ENCODE results near the gene BAG3.
"Not testable (repeated sequence)": the region's sequence is repeated elsewhere in the genome, so short reads cannot be mapped to it uniquely, and the experiment has no call there.

The BAG3 gene

GRCh38 chr10:119650692-119651513 is at the start of gene BAG3:
Gene BAG3, plus strand, starts transcription at chr10:119651380. Its CDS starts 296 bp downstream, at chr10:119651676.
- DNase-seq: peak; percentile 75 to 83

- peak; percentile 13 to 42 for DNase-seq
These were observed 48.7 kb upstream of the BAG3 start for GRCh38 chr10:119602241-119603095.

GRCh38 chr10:119604468-119604867 is 46.7 kb upstream of the BAG3 start:
- no peak for DNase-seq

- DNase-seq: peak; percentile 31 to 36
These were observed 42.6 kb upstream of the BAG3 start for GRCh38 chr10:119608316-119609155.

- no peak for DNase-seq
These were observed 41.7 kb upstream of the BAG3 start for GRCh38 chr10:119609516-119609915.

- no peak for DNase-seq
These were observed 39.7 kb upstream of the BAG3 start for GRCh38 chr10:119611433-119611832.

- no peak for DNase-seq
These were observed 37.4 kb upstream of the BAG3 start for GRCh38 chr10:119613741-119614140.

- no peak for DNase-seq
These were observed 36.5 kb upstream of the BAG3 start for GRCh38 chr10:119614686-119615085.

GRCh38 chr10:119616882-119617570 is 34.2 kb upstream of the BAG3 start:
- DNase-seq: no peak

GRCh38 chr10:119619215-119619614 is 32.0 kb upstream of the BAG3 start:
- no peak for DNase-seq

GRCh38 chr10:119619811-119620210 is 31.4 kb upstream of the BAG3 start:
- not testable (repeated sequence) for DNase-seq

- no peak for DNase-seq
These were observed 30.7 kb upstream of the BAG3 start for GRCh38 chr10:119620241-119621077.

GRCh38 chr10:119621078-119621384 is 30.1 kb upstream of the BAG3 start:
- no peak for DNase-seq

GRCh38 chr10:119625570-119626280 is 25.5 kb upstream of the BAG3 start:
- no peak for DNase-seq

GRCh38 chr10:119630300-119630699 is 20.9 kb upstream of the BAG3 start:
- no peak for DNase-seq

- no peak for DNase-seq
These were observed 17.5 kb upstream of the BAG3 start for GRCh38 chr10:119633538-119634218.

GRCh38 chr10:119634219-119634544 is 17.0 kb upstream of the BAG3 start:
- no peak for DNase-seq

- no peak for DNase-seq
These were observed 13.5 kb upstream of the BAG3 start for GRCh38 chr10:119637631-119638030.

- no peak for DNase-seq
These were observed 12.2 kb upstream of the BAG3 start for GRCh38 chr10:119638982-119639381.

GRCh38 chr10:119640384-119640783 is 10.8 kb upstream of the BAG3 start:
- DNase-seq: no peak

Measured in activated CD4-positive, alpha-beta T cell treated with anti-CD3 and anti-CD28 coated beads for 4 hours (primary cell).